ENCODE results near the gene LIF.
"Not testable (repeated sequence)": the region's sequence is repeated elsewhere in the genome, so short reads cannot be mapped to it uniquely, and the experiment has no call there.

Gene LIF

GRCh38 chr22:30224161-30224857 lies 22.2 kb downstream of the LIF start:
- no peak for DNase-seq

DNA sequence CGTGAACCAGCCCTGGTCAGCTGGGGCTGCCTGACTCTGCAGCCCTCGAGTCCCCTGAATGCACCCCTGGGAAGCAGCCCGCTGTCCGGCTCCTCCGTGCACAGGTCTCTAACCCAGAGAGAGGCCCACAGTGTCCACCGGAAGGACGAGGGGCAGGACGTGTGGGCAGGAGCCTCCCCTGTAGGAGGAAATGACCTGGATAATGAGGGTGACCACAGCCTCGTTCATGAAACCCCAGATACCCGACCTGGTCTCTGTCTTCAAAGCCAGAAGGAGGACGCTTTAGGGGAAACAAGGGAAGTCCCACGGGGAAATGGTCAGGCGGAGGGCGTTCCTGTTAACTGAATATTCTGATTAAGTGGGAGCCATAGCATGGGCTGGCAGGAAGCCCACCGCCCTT lies 23.3 kb downstream of the LIF start:
- no peak for DNase-seq

DNA sequence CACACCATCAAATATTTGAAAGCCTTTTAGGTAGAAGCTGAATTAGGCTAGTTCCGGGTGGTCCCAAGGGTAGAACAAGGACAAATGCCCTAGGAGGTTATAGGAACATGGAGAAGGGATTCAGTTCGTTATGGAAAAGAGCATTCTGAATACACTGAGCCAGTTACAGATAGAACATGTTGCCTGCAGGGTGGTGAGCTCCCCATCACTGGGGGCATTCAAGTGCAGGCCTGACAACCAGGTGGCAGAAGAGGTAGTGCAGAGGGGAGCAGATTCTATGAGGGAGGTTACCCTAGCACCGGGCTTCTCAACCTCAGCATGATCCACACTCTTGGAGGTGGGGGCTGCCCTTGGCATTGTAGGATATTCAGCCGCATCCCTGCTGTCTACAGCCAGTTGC lies 24.2 kb downstream of the LIF start:
- no peak for DNase-seq

GRCh38 chr22:30221121-30221992 lies 25.2 kb downstream of the LIF start:
- peak; percentile 20 for DNase-seq

DNA sequence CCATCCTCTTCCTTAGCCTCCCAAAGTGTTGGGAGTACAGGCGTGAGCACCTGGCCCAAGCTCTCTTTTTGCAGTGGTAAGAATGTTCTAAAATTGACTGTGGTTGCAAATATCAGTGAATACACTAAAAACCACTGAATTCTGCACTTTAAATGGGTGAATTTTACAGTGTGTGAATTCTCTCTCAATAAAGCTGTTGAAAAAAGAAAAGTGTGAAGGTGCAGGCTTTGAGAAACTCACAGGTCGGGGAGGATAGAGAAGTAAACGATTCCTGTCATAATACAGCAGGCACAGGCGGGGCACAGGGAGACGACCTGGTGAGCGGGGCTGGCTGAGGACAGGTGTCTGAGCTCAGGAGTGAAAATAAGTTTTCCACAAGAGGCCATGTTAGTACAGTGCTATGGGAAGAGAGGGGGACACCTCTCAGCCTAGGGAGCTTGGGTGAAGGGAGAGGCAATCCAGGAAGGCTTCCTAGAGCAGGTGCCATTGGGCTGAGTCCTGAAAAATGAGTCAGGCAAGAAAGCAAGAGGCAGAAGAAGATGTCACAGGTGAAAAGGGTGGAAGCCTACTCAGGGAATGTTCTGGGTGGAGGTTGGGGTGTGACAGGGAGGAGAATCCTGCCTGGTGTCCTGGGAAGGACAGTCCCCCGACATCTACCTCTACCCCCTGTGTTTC lies 26.1 kb downstream of the LIF start:
- no peak for DNase-seq

DNA sequence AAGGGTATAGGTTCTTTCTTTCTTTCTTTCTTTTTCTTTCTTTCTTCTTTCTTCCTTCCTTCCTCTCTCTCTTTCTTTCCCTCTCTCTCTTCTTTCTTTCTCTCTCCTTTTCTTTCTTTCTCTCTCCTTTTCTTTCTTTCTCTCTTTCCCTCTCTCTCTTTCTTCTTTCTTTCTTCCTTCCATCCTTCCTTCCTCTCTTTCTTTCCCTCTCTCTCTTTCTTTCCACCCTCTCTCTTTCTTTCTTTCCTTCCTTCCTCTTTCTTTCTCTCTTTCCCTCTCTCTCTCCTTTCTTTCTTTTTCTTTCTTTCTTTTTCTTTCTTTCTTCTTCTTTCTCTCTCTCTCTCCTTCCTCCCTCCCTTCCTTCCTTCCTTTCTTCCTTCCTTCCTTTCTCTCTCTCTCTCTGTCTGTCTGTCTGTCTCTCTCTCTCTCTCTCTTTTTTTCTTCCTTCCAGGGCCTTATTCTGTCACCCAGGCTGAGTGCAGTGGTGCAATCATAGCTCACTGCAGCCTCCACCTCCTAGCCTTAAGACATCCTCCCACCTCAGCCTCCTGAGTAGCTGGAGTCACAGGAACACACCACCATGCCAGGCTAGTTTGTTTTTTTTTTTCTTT lies 26.8 kb downstream of the LIF start:
- DNase-seq = no peak

DNA sequence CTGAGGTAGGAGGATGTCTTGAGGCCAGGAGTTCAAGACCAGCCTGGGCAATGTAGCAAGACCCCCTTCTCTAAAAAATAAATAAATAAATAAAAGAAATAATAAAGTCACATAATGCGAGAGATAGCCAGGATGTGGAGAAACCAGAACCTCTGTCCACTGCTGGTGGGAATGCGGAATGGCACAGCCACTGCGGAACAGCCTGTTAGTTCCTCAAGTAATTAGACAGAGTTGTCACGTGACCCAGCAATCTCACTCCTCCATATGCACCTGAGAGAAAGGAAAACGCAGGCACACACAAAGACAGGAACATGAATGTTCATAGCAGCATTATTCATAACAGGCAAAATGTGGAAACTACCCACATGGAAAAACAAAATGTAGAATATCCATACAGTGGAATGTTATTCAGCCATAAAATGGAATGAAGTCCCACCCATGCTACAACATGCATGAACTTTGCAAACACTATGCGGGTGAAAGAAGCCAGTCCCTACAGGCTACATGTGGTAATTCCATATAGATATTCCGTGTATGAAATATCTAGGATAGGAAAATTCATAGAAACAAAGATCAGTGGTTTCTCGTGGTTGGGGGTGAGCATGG lies 27.4 kb downstream of the LIF start:
- no peak for DNase-seq

DNA sequence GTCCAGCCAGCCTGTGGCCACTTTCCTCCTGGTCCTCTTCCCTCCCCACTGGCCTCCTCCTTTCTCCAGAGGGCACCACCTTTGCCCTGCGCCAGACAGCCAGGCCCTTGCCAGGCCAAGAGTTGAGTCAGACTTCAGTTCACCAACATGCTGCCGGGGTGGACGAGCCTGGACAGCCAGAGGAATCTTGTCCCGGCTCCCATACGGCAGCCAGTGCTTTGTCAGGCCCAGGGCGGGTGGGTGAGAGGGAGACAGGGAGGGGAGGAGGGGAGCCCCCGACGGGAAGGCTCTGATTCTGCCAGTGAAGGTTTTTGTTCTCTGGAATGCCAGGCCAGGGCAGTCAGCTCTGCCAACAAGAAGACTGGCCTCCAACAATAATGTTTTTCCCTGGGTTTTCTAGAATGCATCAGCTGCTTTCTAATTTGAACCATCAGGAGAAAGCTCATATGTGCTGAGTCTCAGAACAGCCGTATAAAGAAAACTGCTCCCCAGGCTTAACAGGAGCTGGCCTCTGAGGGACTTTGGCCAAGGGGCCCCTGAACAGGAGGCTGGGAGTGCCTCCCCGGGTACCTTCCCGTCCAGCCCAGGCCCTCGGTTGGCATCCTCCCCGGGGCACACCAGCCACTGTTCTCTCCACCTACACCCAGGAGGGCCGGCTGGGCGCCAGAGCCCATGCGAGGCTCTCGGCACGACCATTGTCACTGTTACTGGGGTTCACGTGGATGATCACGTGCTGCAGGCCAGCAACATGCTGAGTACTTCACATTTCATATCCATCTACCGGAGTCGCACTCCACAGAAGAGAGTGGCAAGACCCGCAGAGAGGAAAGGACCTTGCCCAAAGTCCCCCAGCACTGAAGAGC lies 28.6 kb downstream of the LIF start:
- no peak for DNase-seq

DNA sequence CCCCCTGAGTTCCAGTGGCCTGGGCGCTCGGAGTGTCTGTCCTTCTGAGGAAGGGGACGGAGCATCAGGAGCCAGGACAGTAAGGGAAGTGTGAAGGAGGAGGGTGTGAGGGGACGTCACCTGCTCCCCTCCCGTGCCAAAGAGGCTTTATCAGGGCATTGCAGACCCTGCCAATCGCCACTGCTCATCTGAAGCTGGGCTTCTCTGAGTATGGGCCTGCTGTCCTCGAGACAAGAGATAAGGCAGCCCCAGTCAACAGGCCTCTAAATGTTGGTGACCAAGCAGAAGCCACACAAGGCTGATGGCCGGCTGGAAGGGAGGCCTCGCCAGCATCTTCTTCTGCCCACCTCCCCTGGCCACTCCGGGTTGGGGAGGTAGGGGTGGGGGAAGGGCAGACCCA lies 29.8 kb downstream of the LIF start:
- DNase-seq = no peak

DNA sequence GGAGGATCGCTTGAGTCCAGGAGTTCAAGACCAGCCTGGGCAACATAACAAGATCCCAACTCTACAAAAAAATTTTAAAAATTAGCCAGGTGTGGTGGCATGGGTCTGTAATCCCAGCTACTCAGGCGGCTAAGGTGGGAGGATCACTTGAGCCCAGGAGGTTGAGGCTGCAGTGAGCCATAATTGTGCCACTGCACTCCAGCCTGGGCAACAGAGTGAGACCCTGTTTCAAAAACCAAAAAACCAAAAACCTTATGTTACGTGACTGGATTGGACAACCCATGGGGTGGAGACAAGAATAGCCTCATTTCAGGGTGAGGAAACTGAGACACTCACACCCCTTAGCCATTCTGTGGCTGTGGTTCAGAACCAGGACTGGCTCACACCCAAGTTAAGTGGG lies 30.3 kb downstream of the LIF start:
- DNase-seq = not testable (repeated sequence)

DNA sequence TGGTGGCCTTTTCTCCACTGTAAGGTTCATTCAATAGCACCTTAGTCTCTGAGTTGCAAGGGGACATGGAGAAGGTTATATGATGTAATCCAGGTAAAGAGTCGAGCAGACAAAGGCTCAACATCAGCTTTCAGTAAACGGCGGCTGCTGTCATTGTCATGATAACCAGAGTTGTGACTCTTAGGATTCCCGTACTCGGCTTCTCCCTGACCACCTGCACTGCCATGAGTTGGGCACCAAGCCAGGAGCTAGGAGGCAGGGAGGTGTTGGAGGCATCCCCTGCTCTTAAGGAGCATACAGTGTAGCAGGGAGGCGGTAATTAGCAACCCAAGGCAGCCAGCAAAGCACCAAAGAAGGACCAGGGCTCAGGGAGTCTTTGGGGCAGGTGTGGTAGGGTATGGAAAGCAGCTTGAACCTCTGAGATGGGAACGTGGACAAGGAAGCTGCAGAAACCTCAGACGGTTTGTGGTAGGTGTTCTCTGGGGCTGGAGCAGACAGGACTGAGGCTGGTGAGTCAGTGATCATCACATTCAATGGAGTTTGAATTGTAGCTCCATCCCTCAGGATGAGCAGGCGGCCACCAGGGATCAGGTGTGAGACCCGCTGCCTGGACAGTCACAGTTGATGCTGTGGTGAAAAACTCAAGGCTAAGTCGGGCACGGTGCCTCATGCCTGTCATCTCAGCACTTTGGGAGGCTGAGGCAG lies 31.7 kb downstream of the LIF start:
- DNase-seq = no peak

DNA sequence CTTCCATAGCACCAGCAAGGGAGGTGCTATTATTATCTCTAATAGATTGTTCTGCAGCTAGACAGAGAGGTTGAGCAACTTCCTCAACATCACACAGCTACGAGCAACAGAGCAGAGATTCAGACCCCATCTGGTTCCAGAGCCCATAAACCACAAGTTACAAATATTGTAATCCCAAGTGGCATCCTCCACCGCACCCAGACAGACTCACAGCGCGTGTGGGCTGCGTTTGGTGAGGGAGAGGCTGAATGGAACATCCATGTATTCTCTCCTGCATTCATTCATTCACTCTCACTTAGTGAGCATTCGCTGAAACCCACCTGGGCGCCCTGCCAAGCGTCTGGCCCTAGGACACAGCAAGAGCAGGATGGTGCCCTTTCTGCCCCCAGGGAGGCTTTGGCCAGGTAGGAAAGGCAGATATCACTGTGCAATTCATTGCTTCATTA lies 33.5 kb downstream of the LIF start:
- no peak for DNase-seq

DNA sequence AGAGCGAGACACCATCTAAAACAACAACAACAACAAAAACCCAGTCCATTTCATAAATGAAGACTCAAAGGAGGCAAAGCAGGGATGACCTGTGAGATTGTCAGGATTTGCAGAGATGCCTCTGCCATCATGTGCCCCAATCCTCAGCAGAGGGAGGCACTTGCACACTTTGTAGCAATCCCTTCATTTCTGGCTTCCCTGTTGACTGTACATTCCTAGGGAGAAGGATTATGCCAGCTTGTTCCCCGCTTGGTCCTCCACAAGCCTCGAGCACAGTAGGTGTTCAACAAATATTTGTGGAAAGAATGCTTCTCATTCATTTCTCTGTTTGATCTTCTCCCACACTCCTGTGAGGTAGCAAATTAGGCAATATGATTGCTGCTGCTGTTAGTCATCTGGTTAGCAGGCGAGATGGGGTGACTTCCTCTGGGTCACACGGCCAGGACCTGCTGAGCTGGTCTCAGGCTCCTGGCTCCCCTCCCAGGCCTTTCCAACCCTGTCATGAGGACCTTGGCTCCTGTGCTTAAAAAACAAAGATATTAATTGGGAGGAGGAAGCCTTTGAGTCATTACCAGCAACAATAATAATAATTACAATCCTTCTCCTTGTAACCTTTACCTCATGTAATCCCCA lies 34.1 kb downstream of the LIF start:
- DNase-seq = no peak

DNA sequence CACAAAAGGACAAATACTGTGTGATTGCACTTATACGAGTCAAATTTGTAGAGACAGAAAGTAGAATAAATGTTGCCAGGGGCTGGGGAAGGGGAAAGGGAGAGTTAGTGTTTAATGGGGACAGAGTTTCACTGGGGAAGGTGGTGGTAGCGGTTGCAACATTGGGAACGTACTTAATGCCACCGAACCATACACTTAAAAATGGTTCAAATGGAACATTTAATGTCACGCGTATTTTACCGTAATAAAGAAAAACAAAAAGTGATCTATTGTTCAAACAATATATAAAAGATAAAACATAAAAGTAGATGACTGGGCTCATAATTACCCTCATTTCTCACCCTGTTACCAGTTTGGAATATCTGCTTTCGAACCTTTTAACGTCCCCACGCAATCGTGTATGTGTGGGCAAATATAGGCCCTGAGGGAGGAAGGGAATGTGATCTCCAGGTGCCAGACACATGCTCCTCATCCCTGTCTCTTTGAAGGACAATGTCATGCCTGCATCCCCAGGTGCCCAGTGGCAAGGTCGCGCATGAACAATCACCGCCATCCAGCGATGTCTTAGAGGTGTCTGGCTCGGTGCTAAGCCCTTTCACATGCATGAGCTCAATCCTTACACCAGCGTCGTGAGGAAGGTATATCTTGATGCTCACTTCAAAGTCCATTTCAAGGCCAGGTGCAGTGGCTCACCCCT lies 35.3 kb downstream of the LIF start:
- no peak for DNase-seq

- no peak for DNase-seq
These were observed 36.2 kb downstream of the LIF start for GRCh38 chr22:30210235-30210909.

DNA sequence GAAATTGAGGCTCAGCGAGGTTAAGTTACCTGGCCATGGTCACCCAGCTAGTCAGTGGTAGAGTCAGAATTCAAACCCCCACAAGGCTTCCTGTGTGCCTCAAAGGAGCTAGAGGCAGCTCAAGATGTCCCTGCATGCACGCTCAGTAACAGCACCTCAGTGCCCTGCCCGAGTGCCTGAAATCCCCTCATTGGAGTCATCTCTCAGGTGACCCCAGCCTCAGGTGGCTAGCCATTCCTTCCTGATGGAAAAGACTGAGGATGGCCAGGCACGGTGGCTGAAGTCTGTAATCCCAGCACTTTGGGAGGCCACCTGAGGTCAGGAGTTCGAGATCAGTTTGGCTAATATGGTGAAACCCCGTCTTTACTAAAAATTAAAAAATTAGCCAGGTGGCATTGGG lies 36.9 kb downstream of the LIF start:
- no peak for DNase-seq

DNA sequence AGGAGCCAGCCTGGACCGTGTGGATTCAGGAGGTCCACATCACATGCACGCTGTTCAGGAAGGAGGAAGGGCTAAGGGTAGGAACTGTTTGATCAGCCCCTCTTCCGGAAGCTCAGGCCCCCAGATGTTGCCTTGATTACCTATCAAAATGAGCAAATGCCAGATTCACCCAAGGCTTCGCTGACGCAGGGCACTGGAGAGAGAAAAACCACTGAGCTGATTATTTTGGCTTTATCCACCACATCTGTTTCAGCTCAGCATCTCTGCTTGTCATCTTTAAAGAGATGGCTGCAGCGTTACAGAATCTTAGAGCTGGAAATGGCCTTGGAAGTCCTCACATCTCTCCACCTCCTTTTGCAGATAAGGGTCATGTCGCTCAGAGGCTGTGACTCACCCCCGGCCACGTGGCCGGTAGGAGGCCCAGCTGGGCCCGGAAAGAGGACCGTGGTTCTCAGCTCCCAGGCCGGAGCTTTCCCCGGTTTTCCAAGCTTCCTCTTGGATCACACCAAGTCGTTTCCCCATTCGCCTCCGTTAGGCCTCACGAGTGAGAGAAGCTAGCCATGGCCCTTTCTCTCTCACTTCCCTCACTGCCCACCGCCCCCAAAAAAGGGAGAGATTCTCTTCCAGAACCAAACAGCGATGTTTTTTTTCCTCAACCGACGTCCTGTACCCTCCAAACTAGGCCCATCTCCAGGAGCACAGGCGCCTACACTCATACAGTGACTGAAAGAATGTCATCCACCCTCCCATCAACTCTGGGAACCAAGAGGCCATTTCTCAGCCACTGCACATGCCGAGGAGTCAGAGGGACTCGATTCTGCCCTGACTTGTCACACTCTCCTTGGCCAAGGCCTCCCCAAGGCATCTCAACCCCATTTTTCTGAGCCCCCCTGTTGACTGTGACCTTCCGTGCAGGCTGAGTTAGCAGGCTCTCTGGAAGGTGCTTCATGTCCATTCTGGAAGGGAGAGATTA lies 37.6 kb downstream of the LIF start:
- DNase-seq = no peak

- no peak for DNase-seq
These were observed 39.6 kb downstream of the LIF start for GRCh38 chr22:30206944-30207343.

All from effector CD4-positive, alpha-beta T cell (primary cell).